Neuronal stem cell (in vitro differentiated cells): Measurements from ENCODE around the gene MMP26. TPM values are rescaled to one million over a fixed set of nuclear protein-coding genes. Genes with fewer than 3 reads are reported as not detected.

Experiments used
- DNase-seq: peaks from one replicate; pipeline ENCODE4 v3.0.0-alpha.2; 2013; ENCODE audit warnings: low spot score
- H2AFZ ChIP-seq: one replicate; pipeline ENCODE4 v1.6.1; 2013; ENCODE audit warnings: mild to moderate bottlenecking, low read length, inconsistent platforms
- H2AK5ac ChIP-seq: 2 replicates; pipeline ENCODE4 v1.6.1; 2013; ENCODE audit warnings: low read depth, mild to moderate bottlenecking, inconsistent platforms, low read length, moderate library complexity, mixed read lengths
- H2BK120ac ChIP-seq: 2 replicates; pipeline ENCODE4 v1.6.1; 2013; ENCODE audit warnings: low read depth, mild to moderate bottlenecking, inconsistent platforms, low read length, moderate library complexity, mixed read lengths
- H2BK12ac ChIP-seq: one replicate; pipeline ENCODE4 v1.6.1; 2013; ENCODE audit warnings: low read length, inconsistent platforms
- H2BK15ac ChIP-seq: 2 replicates; pipeline ENCODE4 v1.6.1; 2013; ENCODE audit warnings: mild to moderate bottlenecking, low read length, inconsistent platforms, mixed read lengths
- H2BK5ac ChIP-seq: one replicate; pipeline ENCODE4 v1.6.1; 2013; ENCODE audit warnings: inconsistent platforms, mild to moderate bottlenecking, low read length, moderate library complexity
- H3K14ac ChIP-seq: one replicate; pipeline ENCODE4 v1.6.1; 2013; ENCODE audit warnings: low read length, inconsistent platforms
- H3K18ac ChIP-seq: 2 replicates; pipeline ENCODE4 v1.6.1; 2013; ENCODE audit warnings: low read length, inconsistent platforms
- H3K23ac ChIP-seq: 2 replicates; pipeline ENCODE4 v1.6.1; 2013; ENCODE audit warnings: low read depth, mild to moderate bottlenecking, mixed read lengths, low read length, inconsistent platforms; ENCODE audit not compliant: poor library complexity
- H3K27ac ChIP-seq: replicated peaks from 3 replicates; pipeline ENCODE4 v1.5.1; 2013; ENCODE audit warnings: low read length, inconsistent platforms
- H3K27me3 ChIP-seq, 3 experiments: 2 replicates each; pipeline ENCODE4 v1.6.1; 2013; ENCODE audit warnings: low read length in 3 of 3, mild to moderate bottlenecking in 2 of 3, inconsistent platforms in 1 of 3, low read depth in 1 of 3, mixed read lengths in 1 of 3, moderate library complexity in 1 of 3; ENCODE audit not compliant: control insufficient read depth in 3 of 3, insufficient read depth in 3 of 3
- H3K36me3 ChIP-seq, 2 donors: replicated peaks in 1 of 2; 2 replicates each; pipeline ENCODE4 v1.6.1; 2013; ENCODE audit warnings: low read length in 2 of 2; ENCODE audit not compliant: control insufficient read depth in 2 of 2, insufficient read depth in 2 of 2
- H3K4ac ChIP-seq: 2 replicates; pipeline ENCODE4 v1.6.1; 2013; ENCODE audit warnings: inconsistent platforms, mild to moderate bottlenecking, low read length, moderate library complexity
- H3K4me1 ChIP-seq, 2 donors: 1 replicate in 1 of 2; 2 replicates in 1 of 2; pipeline ENCODE4 v1.6.1; 2013; ENCODE audit warnings: low read length in 2 of 2, low read depth in 1 of 2; ENCODE audit not compliant: control insufficient read depth in 2 of 2, insufficient read depth in 1 of 2
- H3K4me2 ChIP-seq: one replicate; pipeline ENCODE4 v1.6.1; 2013; ENCODE audit warnings: mild to moderate bottlenecking, low read length, inconsistent platforms; ENCODE audit not compliant: insufficient read depth, poor library complexity, severe bottlenecking
- H3K4me3 ChIP-seq, 2 donors: 2 replicates each; pipeline ENCODE4 v1.5.1; 2013; ENCODE audit warnings: low read length in 2 of 2, mild to moderate bottlenecking in 2 of 2, inconsistent platforms in 1 of 2, moderate library complexity in 1 of 2
- H3K79me1 ChIP-seq: one replicate; pipeline ENCODE4 v1.6.1; 2013; ENCODE audit warnings: low read depth, mild to moderate bottlenecking, inconsistent platforms, low read length, moderate library complexity
- H3K9ac ChIP-seq: one replicate; pipeline ENCODE4 v1.6.1; 2013; ENCODE audit warnings: mild to moderate bottlenecking, low read depth, low read length, inconsistent platforms; ENCODE audit not compliant: poor library complexity
- H3K9me3 ChIP-seq, 2 donors: replicated peaks in 1 of 2; 2 replicates each; pipeline versions ENCODE3 to v1.6.1; 2013; ENCODE audit warnings: low read length in 2 of 2, mild to moderate bottlenecking in 2 of 2, inconsistent platforms in 1 of 2, low read depth in 1 of 2, mixed read lengths in 1 of 2, moderate library complexity in 1 of 2; ENCODE audit not compliant: control insufficient read depth in 2 of 2, insufficient read depth in 1 of 2
- H4K8ac ChIP-seq: one replicate; pipeline ENCODE4 v1.6.1; 2013; ENCODE audit warnings: low read depth, mild to moderate bottlenecking, inconsistent platforms, low read length, moderate library complexity
- H4K91ac ChIP-seq: one replicate; pipeline ENCODE4 v1.6.1; 2013; ENCODE audit warnings: low read length, low read depth, mild to moderate bottlenecking, inconsistent platforms; ENCODE audit not compliant: poor library complexity
- WGBS, 2 donors: extraction: QIAGEN DNeasy Blood & Tissue Kit; methylation state at CpG; one replicate each; pipeline ENCODE4 v1.1.7; 2013; ENCODE audit warnings: missing lambda C conversion rate in 2 of 2, mixed read lengths in 1 of 2; ENCODE audit not compliant: insufficient read length in 2 of 2, insufficient replicate concordance in 1 of 2; ENCODE audit errors: extremely low coverage in 2 of 2; 5-methylcytosine and 5-hydroxymethylcytosine counted together
- polyA plus RNA-seq, 2 experiments: library from polyadenylated mRNA; stranded (reverse); fragments of 200-250 nt; gene quantifications; one replicate each; pipeline ENCODE4 v1.2.3, GENCODE V29; 2013

Gene MMP26
- not detected for polyA plus RNA-seq (2013, experiment 1 of 2)
- polyA plus RNA-seq (2013, experiment 2 of 2), result not detected

DNA sequence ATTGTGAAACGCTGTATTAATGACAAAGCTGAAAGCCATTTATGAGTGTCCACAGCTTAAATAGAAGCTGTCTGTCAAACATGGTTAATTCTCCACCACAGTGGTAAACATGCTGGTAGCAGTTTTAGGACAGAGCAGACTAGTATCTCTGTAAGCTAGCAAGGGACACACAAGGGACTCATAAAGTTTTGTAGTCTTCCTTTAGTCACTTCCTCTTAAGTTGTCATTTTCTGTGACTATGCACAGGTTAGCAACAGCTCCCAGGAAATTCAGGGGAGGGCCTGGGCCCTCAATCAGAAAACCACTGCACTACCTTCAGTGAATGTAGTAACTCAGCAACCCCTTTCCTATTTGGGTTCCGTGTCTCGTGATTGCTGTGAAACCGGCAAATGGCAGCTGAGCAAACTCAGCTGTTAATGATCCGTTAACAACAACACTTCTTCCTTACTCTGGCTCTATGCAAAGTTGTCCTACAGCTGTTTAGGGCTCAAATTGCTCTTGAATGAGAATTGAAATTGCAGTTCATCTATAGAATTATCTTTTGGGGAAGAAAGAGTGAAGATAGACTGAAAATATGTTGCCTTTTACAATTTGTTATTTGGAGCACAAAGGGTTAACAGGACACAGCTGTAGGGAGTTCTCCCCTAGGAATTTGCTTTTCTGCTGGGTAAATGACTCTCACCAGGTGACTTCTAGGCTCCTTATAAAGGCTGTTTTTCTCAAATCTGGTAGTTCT lies at the start of gene MMP26:
Gene MMP26, plus strand, starts transcription at position 731 of the 736 bp plus-strand sequence.
- H3K4me2 ChIP-seq, result no peak within 1 kb of the TSS
- no CpG with 5 or more reads among the region's 5 CpGs for WGBS, 2 donors
- no peak within 1 kb of the TSS for H2BK15ac ChIP-seq
- no peak within 1 kb of the TSS for H4K91ac ChIP-seq
- no peaks in the 10 kb centered on the region for H3K27me3 ChIP-seq
- H3K4ac ChIP-seq, result no peak within 1 kb of the TSS
- no peak within 1 kb of the TSS for H2BK5ac ChIP-seq
- H2BK12ac ChIP-seq, result no peak within 1 kb of the TSS
- no peak within 1 kb of the TSS for H3K4me3 ChIP-seq
- no peaks in the 10 kb centered on the region for H3K79me1 ChIP-seq
- no peak within 1 kb of the TSS for H3K14ac ChIP-seq
- no peak within 1 kb of the TSS for H3K9ac ChIP-seq
- H2AFZ ChIP-seq, result no peak within 1 kb of the TSS
- no peaks in the 10 kb centered on the region for H3K9me3 ChIP-seq
- no peak within 1 kb of the TSS for H4K8ac ChIP-seq
- H3K4me1 ChIP-seq, result peaks cover 0 to 5% of the 10 kb centered on the region in 2 donors
- DNase-seq, result no peak
- no peak within 1 kb of the TSS for H3K27ac ChIP-seq
- H3K18ac ChIP-seq, result no peak within 1 kb of the TSS
- no peak within 1 kb of the TSS for H2BK120ac ChIP-seq
- H2AK5ac ChIP-seq, result no peak within 1 kb of the TSS
- no peak within 1 kb of the TSS for H3K23ac ChIP-seq
- H3K36me3 ChIP-seq, result no peaks in the 10 kb centered on the region

DNA sequence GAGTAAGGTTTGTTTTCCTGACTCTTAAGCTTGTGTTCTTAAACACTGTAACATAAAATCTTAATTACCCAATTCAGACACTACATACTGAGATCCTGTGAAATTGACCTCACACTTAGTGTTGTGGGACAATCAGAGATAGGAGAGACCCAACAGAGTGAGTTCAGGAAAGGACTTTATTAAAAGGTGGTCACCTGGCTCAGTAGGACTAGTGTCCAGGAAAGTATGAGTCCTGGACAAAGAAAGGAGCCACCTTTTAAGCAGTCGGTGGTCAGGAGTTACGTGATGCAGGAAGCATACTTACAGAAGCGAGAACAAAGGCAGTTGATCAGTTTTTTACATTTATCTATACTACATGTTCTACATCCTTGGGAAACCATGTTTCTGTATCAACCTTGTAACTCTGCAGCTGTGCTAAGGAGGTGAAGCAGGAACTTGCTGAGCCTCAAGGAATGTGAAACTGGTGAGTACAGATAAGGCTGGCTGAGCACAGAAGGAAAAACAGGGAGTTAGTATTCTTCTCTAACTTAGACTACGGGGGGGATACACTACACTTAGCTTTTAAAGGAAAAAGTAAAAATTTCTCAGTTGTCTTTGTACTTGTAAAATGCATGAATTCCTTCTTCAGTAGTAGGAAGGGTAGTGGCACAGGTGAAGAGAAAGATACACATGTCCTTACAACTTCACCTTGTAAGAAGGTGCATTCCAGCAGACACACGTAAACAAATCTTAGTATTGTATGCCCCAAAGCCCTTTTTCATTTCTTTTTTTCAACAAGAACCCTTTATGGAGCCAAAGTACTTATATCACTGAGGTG lies 45.7 kb upstream of the MMP26 start:
- Histone ChIP-seq H3K23ac (no peak overlapping the region), H3K18ac (no peak overlapping the region), H4K91ac (no peak overlapping the region), H4K8ac (no peak overlapping the region), H3K27ac (no peak overlapping the region), H3K4me2 (no peak overlapping the region), H3K14ac (no peak overlapping the region), H2BK12ac (no peak overlapping the region), H3K4me3 (no peak overlapping the region), H3K4me1 (no peaks in the 10 kb centered on the region), H2BK15ac (no peak overlapping the region), H3K27me3 (no peaks in the 10 kb centered on the region), H3K9me3 (no peaks in the 10 kb centered on the region), H3K9ac (no peak overlapping the region), H2BK120ac (no peak overlapping the region), H2BK5ac (no peak overlapping the region), H2AK5ac (no peak overlapping the region), H3K4ac (no peak overlapping the region), H3K36me3 (no peaks in the 10 kb centered on the region), H2AFZ (no peak overlapping the region), H3K79me1 (no peaks in the 10 kb centered on the region)
- DNase-seq, result no peak
- no CpG with 5 or more reads among the region's 5 CpGs for WGBS, 2 donors

DNA sequence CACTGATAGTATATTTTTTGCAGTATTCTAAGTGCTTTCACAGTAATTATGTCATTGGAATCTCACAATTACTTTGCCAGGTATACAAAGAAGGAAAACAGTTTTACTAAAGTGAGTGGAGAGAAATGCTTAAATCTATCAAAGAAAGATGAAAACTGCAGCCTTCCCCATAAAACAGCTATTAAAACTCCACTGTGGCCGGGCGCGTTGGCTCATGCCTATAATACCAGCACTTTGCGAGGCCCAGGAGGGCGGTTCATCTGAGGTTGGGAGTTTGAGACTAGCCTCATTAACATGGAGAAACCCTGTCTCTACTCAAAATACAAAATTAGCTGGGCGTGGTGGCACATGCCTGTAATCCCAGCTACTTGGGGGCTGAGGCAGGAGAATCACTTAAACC lies 41.7 kb upstream of the MMP26 start:
- Histone ChIP-seq H3K4me3 (no peak overlapping the region), H4K8ac (no peak overlapping the region), H3K79me1 (no peaks in the 10 kb centered on the region), H3K4me2 (no peak overlapping the region), H4K91ac (no peak overlapping the region), H3K27ac (no peak overlapping the region), H2BK15ac (no peak overlapping the region), H3K9ac (no peak overlapping the region), H3K14ac (no peak overlapping the region), H2BK5ac (no peak overlapping the region), H3K9me3 (no peaks in the 10 kb centered on the region), H3K27me3 (no peaks in the 10 kb centered on the region), H3K4me1 (no peaks in the 10 kb centered on the region), H2BK12ac (no peak overlapping the region), H2AFZ (no peak overlapping the region), H3K36me3 (no peaks in the 10 kb centered on the region), H3K4ac (no peak overlapping the region), H2BK120ac (no peak overlapping the region), H3K18ac (no peak overlapping the region), H2AK5ac (no peak overlapping the region), H3K23ac (no peak overlapping the region)
- DNase-seq, result no peak
- no CpG with 5 or more reads among the region's 6 CpGs for WGBS, 2 donors

DNA sequence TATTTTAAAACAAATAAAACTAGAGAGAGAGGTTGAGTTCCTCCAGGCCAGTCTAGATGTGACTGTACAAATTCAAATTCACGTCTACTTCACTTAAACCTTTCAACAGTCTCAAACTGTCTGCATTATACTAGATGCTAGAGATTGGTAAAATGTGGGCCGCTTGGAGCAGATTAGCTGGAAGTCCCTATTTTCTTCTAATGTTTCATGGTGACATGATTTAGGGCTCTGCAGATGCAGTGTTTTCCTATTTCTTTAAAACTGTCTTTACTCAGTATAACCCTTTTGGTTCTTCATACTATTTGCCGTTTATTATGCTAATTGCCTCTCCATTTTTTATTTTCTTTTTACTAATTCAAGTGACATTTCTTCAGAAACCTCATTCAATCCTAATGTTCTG lies 40.4 kb upstream of the MMP26 start:
- H2AFZ ChIP-seq, result no peak overlapping the region
- H3K4me3 ChIP-seq, result no peak overlapping the region
- no CpG with 5 or more reads among the region's 3 CpGs for WGBS, 2 donors
- H3K4me1 ChIP-seq, result no peaks in the 10 kb centered on the region
- no peak overlapping the region for H3K4ac ChIP-seq
- H3K18ac ChIP-seq, result no peak overlapping the region
- H2BK5ac ChIP-seq, result no peak overlapping the region
- H2AK5ac ChIP-seq, result no peak overlapping the region
- H3K36me3 ChIP-seq, result no peaks in the 10 kb centered on the region
- no peak overlapping the region for H3K4me2 ChIP-seq
- no peak overlapping the region for H2BK120ac ChIP-seq
- H3K14ac ChIP-seq, result no peak overlapping the region
- H3K27me3 ChIP-seq, result no peaks in the 10 kb centered on the region
- no peak overlapping the region for H3K23ac ChIP-seq
- H2BK12ac ChIP-seq, result no peak overlapping the region
- H3K79me1 ChIP-seq, result no peaks in the 10 kb centered on the region
- H4K91ac ChIP-seq, result no peak overlapping the region
- DNase-seq, result no peak
- no peak overlapping the region for H3K9ac ChIP-seq
- H2BK15ac ChIP-seq, result no peak overlapping the region
- H3K9me3 ChIP-seq, result no peaks in the 10 kb centered on the region
- no peak overlapping the region for H4K8ac ChIP-seq
- H3K27ac ChIP-seq, result no peak overlapping the region
